Measurements from ENCODE around the gene CTSD. TPM values are rescaled to one million over a fixed set of nuclear protein-coding genes. Genes with fewer than 3 reads are reported as not detected.

Gene CTSD
- 101 and 265 TPM in 2 replicates for total RNA-seq

DNA sequence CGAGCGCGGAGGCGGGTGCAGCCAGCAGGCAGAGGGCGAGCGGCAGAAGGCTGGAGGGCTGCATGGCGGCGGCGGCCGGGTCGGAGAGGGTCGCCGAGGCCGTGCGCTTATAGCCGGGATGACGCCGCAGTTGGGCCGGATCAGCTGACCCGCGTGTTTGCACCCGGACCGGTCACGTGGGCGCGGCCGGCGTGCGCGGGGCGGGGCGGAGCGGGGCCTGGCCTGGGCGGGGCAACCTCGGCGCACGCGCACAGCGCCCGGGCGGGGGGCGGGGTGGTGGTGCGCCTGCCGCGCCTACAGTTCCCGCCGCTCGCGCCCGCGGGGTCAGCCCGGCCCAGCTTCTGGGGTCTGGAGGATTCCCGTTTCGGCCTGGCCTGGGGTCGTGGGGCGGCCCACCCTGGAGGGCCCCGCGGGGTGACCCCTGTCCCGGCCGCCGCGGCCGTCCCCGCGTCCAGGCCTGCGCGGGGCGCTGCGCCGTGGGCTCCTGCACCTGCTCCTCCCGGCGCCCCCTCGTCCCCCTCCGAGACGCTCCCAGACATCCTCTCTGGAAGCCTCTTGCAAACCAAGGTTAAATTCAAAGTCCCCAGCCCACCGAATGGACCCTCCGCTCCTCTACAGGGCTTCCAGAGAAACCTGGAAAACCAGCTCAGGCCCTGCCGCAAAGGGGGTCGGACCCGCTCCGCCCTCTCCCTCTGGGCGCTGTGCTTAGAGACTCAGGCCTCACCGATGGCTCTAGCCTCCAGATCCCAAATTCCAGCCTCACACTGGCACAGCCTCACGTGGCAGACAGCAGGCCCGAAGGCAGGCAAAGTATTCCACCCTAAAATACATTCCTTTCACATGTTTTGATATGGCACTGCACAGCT lies at the start of gene CTSD:
TSS of gene CTSD (minus strand) at position 132 of the 866 bp plus-strand sequence. CDS start at position 64, 68 bp downstream.

DNA sequence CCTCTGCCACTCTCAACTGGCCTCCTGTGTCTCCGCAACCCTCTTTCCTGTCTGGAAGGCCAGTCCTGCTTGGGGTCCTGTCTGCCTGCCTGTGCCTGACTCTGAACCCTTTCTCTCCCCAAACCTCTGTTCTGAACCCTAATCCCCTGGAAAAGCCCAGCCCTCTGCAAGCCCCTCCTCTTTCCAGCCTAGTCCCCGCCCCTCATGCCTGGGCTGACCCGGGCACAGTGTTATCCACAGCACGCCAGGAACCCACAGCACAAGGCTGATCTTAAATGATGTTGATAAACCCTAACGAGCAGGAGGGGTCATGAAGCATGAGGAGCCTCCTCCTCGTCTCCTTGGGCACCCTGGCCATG lies 13.3 kb downstream of the CTSD start, which contains the start of gene IFITM10:
TSS of gene IFITM10 (minus strand) at position 115 of the 359 bp plus-strand sequence. CDS start 153 bp downstream, outside the sequence.

Other genes with a start within 250 kb of the CTSD start
- gene DUSP8, start 191.7 kb downstream of the CTSD start, total RNA-seq: 0.14 and 0.66 TPM in 2 replicates
- gene KRTAP5-1, start 178.6 kb downstream of the CTSD start, total RNA-seq: not detected in 2 replicates
- gene KRTAP5-2, start 165.6 kb downstream of the CTSD start, total RNA-seq: not detected in 2 replicates
- gene KRTAP5-3, start 155.5 kb downstream of the CTSD start, total RNA-seq: not detected in 2 replicates
- not detected in 2 replicates for gene KRTAP5-4, start 141.8 kb downstream of the CTSD start, total RNA-seq
- gene KRTAP5-5, start 134.2 kb downstream of the CTSD start, total RNA-seq: not detected in 2 replicates
- not detected in 2 replicates for gene KRTAP5-6, start 66.7 kb downstream of the CTSD start, total RNA-seq
- gene IFITM10, start 13.3 kb downstream of the CTSD start, total RNA-seq: 0.22 and 0.43 TPM in 2 replicates
- gene SYT8, start 71.1 kb upstream of the CTSD start, total RNA-seq: not detected in 2 replicates
- gene TNNI2, start 75.1 kb upstream of the CTSD start, total RNA-seq: not detected in 2 replicates
- gene LSP1, start 89.2 kb upstream of the CTSD start, total RNA-seq: 0.22 TPM in 1 of 2 replicates, not detected in the other
- gene PRR33, start 128.0 kb upstream of the CTSD start, total RNA-seq: not detected in 2 replicates
- not detected in 2 replicates for gene TNNT3, start 155.8 kb upstream of the CTSD start, total RNA-seq
- gene MRPL23, start 183.4 kb upstream of the CTSD start, total RNA-seq: 82.0 and 99.1 TPM in 2 replicates
- 5.2 and 10.7 TPM in 2 replicates for gene H19, start 233.9 kb upstream of the CTSD start, total RNA-seq